Breast epithelium (tissue), 4 donors: ENCODE data around the gene IL31. TPM values are rescaled to one million over a fixed set of nuclear protein-coding genes. Genes with fewer than 3 reads are reported as not detected.

Experiments
- DNase-seq, 2 donors: peaks; one replicate each; pipeline ENCODE4 v3.0.0-alpha.2; 2019; ENCODE audit warnings: low spot score in 2 of 2
- H3K27ac ChIP-seq, 2 donors: fragments of 200-600 bp; sonication (generic) in 1 of 2; one replicate each; pipeline ENCODE4 v1.5.1; 2016 to 2019; ENCODE audit warnings: mild to moderate bottlenecking in 1 of 2
- H3K27me3 ChIP-seq, 2 donors: fragments of 200-600 bp; sonication (generic) in 1 of 2; one replicate each; pipeline versions ENCODE4 v1.5.1 to v1.6.0; 2017 to 2019; ENCODE audit warnings: control low read depth in 1 of 2, mild to moderate bottlenecking in 1 of 2
- H3K36me3 ChIP-seq: fragments of 200-600 bp; one replicate; pipeline ENCODE4 v1.5.1; 2019
- H3K4me1 ChIP-seq, 2 donors: fragments of 200-600 bp; sonication (generic); one replicate each; pipeline ENCODE4 v1.5.1; 2016 to 2019; ENCODE audit warnings: control low read depth in 1 of 2
- H3K4me3 ChIP-seq, 3 donors: fragments of 200-600 bp; sonication (generic); 1 replicate in 2 of 3; 2 replicates in 1 of 3; pipeline ENCODE4 v1.5.1; 2016 to 2019; ENCODE audit warnings: mild to moderate bottlenecking in 3 of 3, moderate library complexity in 2 of 3
- H3K9me3 ChIP-seq, 2 donors: fragments of 200-600 bp; sonication (generic) in 1 of 2; one replicate each; pipeline ENCODE4 v1.5.1; 2016 to 2019; ENCODE audit warnings: control low read depth in 1 of 2
- POLR2A ChIP-seq: fragments of 450-650 bp; IDR thresholded peaks from one replicate; pipeline ENCODE4 v1.6.1; 2016; ENCODE audit warnings: antibody characterized with exemption, mild to moderate bottlenecking, moderate library complexity
- POLR2AphosphoS5 ChIP-seq, 3 donors: sonication (generic); formaldehyde crosslinking; IDR thresholded peaks; one replicate each; pipeline ENCODE4 v1.6.1; 2017; ENCODE audit warnings: antibody characterized with exemption in 3 of 3
- intact Hi-C: fragments of 100-400 bp; cut with DNase I; formaldehyde crosslinking; loops from one replicate; pipeline ENCODE4 v1.15.1; 2023; ENCODE audit warnings: low total_unique reads
- total RNA-seq, 3 donors: library from RNA; depleted of rRNA; stranded (reverse); fragments of >200 nt; gene quantifications; one replicate each; pipeline ENCODE4 v1.1.0, GENCODE V29; 2016
- TF ChIP-seq, protein P1 (sequence below), 3 donors: fragments of 450-650 bp; IDR thresholded peaks; one replicate each; pipeline ENCODE4 v1.5.1; 2016 to 2017; ENCODE audit warnings: antibody characterized with exemption in 3 of 3, mild to moderate bottlenecking in 3 of 3, moderate library complexity in 3 of 3

IL31 gene
- not detected for total RNA-seq

- intact Hi-C loops: no loop called here
- H3K36me3 ChIP-seq: no peaks in the 10 kb centered on the region
- no peaks in the 10 kb centered on the region for H3K9me3 ChIP-seq
- no peak within 1 kb of the TSS for H3K27ac ChIP-seq
- TF ChIP-seq, protein P1, sequence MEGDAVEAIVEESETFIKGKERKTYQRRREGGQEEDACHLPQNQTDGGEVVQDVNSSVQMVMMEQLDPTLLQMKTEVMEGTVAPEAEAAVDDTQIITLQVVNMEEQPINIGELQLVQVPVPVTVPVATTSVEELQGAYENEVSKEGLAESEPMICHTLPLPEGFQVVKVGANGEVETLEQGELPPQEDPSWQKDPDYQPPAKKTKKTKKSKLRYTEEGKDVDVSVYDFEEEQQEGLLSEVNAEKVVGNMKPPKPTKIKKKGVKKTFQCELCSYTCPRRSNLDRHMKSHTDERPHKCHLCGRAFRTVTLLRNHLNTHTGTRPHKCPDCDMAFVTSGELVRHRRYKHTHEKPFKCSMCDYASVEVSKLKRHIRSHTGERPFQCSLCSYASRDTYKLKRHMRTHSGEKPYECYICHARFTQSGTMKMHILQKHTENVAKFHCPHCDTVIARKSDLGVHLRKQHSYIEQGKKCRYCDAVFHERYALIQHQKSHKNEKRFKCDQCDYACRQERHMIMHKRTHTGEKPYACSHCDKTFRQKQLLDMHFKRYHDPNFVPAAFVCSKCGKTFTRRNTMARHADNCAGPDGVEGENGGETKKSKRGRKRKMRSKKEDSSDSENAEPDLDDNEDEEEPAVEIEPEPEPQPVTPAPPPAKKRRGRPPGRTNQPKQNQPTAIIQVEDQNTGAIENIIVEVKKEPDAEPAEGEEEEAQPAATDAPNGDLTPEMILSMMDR (IDR thresholded peaks at IDR 0.05): no peak
- TF ChIP-seq POLR2AphosphoS5 (IDR thresholded peaks at IDR 0.05) (no peak), POLR2A (no peak)
- H3K4me3 ChIP-seq: no peak within 1 kb of the TSS
- H3K4me1 ChIP-seq: no peaks in the 10 kb centered on the region
- no peak for DNase-seq
- no peaks in the 10 kb centered on the region for H3K27me3 ChIP-seq
These were observed at the start of gene IL31 for GRCh38 chr12:122174155-122174845. Gene IL31, minus strand, starts transcription at chr12:122174221. Its CDS starts 49 bp downstream, at chr12:122174172.

- H3K36me3 ChIP-seq: no peaks in the 10 kb centered on the region
These were observed 42.4 kb upstream of the IL31 start for GRCh38 chr12:122216445-122216844.

DNA sequence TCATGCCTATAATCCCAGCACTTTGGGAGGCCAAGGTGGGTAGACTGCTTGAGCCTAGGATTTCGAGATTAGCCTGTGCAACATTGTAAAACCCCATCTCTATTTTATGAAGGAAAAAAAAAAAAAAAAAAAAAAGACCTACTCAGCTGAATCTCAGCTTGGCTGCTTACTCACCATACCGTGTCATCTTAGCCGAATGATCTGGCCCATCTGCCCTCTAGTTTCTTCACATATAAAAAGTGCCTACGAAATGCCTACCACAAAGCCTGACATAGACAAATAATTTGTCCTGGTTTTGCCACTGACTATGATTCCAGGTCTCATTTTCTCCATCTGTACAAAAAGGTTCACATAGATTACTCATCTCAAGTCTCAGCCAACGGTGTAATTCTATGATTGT, 41.8 kb upstream of the IL31 start:
- Histone ChIP-seq H3K27me3 (no peaks in the 10 kb centered on the region), H3K36me3 (no peaks in the 10 kb centered on the region)
- TF ChIP-seq POLR2A: no peak
- TF ChIP-seq, protein P1 (IDR thresholded peaks at IDR 0.05): no peak
- no peak for TF ChIP-seq POLR2AphosphoS5 (IDR thresholded peaks at IDR 0.05)

More at GRCh38 chr12:122216445-122216844, 42.4 kb upstream of the IL31 start:
- Histone ChIP-seq H3K9me3 (no peaks in the 10 kb centered on the region), H3K4me3 (no peak overlapping the region), H3K27me3 (no peaks in the 10 kb centered on the region), H3K27ac (no peak overlapping the region), H3K4me1 (no peaks in the 10 kb centered on the region)
- no peak for DNase-seq
- intact Hi-C loops: no loop called here
- TF ChIP-seq POLR2AphosphoS5 (IDR thresholded peaks at IDR 0.05): no peak
- TF ChIP-seq, protein P1 (IDR thresholded peaks at IDR 0.05): no peak
- no peak for TF ChIP-seq POLR2A

DNA sequence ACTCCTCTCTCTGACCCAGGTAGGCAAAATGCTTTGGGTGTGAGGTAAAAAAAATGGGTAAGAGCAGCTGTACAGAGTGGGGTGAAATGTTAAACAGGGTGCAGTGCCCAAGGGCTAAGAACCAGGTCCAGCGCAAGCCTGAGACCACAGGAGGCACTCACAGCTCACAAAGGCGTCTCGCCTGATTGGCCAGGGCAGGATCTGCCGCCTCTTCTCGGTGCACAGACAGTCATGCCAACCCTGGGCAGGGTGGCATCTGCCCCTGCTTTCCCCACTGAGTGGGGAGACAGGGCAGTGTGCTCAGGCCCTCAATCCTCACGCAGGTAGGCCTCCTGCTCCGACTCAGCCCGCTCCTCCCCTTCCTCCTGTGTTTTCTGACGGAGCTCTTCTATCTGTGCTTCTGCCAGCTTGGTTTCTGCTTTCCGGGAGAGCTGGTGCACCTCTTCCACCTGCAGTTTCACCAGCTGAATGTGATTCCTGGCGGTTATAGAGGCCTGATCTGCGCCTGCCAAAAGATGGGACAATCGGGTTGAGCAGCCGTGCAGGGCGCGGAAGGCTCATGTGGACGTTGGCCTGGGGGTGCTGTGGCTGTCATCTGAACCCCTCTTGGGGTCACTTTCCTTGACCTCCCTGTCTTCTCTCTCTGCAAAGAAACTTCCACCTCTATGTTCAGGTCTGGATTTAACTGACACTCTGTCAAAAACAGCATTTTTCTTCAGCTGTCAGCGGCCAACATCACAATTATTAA, 34.2 kb upstream of the IL31 start:
- intact Hi-C loops: no loop called here
- no peaks in the 10 kb centered on the region for H3K27me3 ChIP-seq
- no peak for DNase-seq
- H3K4me1 ChIP-seq: peaks cover 0 to 8% of the 10 kb centered on the region in 2 donors
- TF ChIP-seq POLR2AphosphoS5 (IDR thresholded peaks at IDR 0.05) (no peak), POLR2A (no peak)
- TF ChIP-seq, protein P1 (IDR thresholded peaks at IDR 0.05): no peak
- no peak overlapping the region for H3K27ac ChIP-seq
- no peak overlapping the region for H3K4me3 ChIP-seq
- no peaks in the 10 kb centered on the region for H3K9me3 ChIP-seq
- peaks cover 8% of the 10 kb centered on the region for H3K36me3 ChIP-seq

More for the DNA sequence above, 41.8 kb upstream of the IL31 start:
- no peak overlapping the region for H3K4me3 ChIP-seq
- intact Hi-C loops: no loop called here
- no peak for DNase-seq
- no peaks in the 10 kb centered on the region for H3K9me3 ChIP-seq
- H3K4me1 ChIP-seq: no peaks in the 10 kb centered on the region
- H3K27ac ChIP-seq: no peak overlapping the region

DNA sequence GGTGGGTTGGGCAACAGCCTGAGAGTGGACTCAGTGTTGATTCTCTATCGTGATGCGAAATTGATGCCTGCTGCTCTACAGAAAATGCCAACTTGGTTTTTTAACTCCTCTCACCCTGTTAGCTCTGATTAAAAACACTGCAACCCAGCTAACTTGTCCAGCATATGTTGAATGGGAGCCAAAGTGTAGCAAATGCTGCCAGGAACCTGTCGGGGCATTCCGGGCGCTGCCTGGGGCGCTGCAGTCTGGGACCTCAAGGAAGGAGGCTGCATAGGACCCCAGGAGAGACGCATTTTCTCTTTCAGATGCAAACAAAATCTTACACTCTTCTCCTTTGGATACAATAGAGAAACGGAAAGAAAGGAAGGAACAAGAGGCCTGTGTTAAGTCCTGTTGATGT, 33.4 kb upstream of the IL31 start:
- Histone ChIP-seq H3K27ac (no peak overlapping the region), H3K27me3 (no peaks in the 10 kb centered on the region), H3K4me3 (no peak overlapping the region), H3K36me3 (peaks cover 8% of the 10 kb centered on the region), H3K9me3 (no peaks in the 10 kb centered on the region), H3K4me1 (peaks cover 6 to 12% of the 10 kb centered on the region in 2 donors)
- no peak for TF ChIP-seq POLR2A
- no peak for TF ChIP-seq POLR2AphosphoS5 (IDR thresholded peaks at IDR 0.05)
- TF ChIP-seq, protein P1 (IDR thresholded peaks at IDR 0.05): no peak
- DNase-seq: no peak
- intact Hi-C loops: no loop called here
